ENCODE data around the gene NAP1L5. TPM values are rescaled to one million over a fixed set of nuclear protein-coding genes. Genes with fewer than 3 reads are reported as not detected.

Gene NAP1L5, protein sequence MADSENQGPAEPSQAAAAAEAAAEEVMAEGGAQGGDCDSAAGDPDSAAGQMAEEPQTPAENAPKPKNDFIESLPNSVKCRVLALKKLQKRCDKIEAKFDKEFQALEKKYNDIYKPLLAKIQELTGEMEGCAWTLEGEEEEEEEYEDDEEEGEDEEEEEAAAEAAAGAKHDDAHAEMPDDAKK
- 5.5 and 10.4 TPM in 2 replicates for total RNA-seq

DNA sequence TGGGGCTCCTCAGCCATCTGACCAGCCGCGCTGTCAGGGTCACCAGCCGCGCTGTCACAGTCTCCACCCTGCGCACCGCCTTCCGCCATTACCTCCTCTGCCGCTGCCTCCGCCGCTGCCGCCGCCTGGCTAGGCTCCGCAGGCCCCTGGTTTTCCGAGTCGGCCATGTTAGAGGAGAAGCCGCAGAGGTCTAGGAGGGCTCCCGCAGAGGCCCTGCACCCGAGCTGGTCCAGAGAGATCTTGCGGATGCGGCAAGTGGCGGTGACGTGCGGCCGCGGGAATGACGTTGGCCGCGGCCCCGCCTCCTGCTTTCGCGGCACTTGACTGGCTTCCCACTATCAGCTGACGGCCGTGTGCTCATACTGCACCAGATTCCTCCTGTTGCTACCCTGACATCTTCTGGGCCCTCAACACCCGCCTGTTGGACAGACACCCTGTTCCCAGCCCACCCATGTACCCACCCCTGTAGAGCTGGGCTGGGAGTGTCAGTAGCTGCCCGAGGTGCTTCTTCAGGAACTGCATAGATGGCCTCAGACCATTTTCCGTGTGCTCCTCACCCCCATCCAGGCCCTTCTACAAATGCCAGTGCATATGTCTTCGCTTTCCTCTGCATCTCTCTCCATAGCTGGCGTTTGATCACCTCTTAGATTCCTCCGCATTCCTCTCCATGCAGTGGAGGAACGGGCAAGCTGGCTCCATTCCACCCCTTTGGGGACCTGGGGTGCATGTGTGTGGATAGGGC lies at the start of gene NAP1L5:
TSS of gene NAP1L5 (minus strand) at position 242 of the 742 bp plus-strand sequence. CDS start at position 167, 75 bp downstream.
- peak; percentile 88 for DNase-seq (ENCODE audit: low read depth)
- TF ChIP-seq, protein P1, sequence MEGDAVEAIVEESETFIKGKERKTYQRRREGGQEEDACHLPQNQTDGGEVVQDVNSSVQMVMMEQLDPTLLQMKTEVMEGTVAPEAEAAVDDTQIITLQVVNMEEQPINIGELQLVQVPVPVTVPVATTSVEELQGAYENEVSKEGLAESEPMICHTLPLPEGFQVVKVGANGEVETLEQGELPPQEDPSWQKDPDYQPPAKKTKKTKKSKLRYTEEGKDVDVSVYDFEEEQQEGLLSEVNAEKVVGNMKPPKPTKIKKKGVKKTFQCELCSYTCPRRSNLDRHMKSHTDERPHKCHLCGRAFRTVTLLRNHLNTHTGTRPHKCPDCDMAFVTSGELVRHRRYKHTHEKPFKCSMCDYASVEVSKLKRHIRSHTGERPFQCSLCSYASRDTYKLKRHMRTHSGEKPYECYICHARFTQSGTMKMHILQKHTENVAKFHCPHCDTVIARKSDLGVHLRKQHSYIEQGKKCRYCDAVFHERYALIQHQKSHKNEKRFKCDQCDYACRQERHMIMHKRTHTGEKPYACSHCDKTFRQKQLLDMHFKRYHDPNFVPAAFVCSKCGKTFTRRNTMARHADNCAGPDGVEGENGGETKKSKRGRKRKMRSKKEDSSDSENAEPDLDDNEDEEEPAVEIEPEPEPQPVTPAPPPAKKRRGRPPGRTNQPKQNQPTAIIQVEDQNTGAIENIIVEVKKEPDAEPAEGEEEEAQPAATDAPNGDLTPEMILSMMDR (IDR thresholded peaks at IDR 0.05; ENCODE audit: insufficient read depth, low read depth, low read length), result no peak

DNA sequence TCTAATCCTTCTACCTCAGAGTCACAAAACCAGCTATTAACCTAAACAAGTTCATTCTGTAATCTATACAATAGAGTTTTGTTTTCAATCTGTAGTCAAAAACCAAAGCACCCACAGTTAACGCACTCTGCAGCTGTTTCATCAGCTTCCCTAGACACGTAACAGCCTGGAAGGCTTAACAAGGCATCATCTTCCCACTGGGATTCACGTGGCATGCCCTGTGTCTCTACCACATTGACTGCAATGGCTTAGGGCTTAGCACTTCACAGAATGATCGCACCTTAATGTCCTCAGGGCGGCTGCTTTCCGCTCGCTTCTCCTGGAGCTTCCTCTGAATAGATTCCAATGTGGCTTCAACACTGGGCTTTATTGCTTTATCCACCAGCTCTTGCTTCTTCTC lies 49.7 kb upstream of the NAP1L5 start:
- no peak for DNase-seq (ENCODE audit: low read depth)
- H3K4me3 ChIP-seq (ENCODE audit: low read depth, low read length), result no peak overlapping the region
- TF ChIP-seq, protein P1 (IDR thresholded peaks at IDR 0.05; ENCODE audit: insufficient read depth, low read depth, low read length), result no peak

More for the DNA sequence above, at the start of gene NAP1L5:
- H3K4me3 ChIP-seq (ENCODE audit: low read depth, low read length), result peak within 1 kb of the TSS; percentile 71

DNA sequence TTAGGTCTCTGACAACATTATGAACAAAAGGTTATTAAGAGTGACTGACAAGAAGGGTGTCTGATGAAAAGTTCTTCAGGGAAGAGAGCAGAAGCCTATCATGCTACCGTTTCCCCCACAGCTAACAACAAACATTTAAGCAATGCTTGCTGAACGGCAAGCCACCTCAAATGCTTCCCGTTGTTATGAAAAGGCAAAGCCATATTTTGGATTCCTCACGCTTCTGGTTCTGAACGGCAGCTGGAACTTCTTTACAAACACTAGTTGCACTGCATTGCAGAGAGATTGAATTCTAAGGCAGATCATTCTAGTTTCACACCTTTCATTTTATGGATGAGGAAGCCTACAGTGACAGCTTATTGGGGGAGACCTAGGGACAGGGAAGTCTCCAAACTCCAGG lies 48.6 kb upstream of the NAP1L5 start:
- TF ChIP-seq, protein P1 (IDR thresholded peaks at IDR 0.05; ENCODE audit: insufficient read depth, low read depth, low read length), result no peak
- no peak overlapping the region for H3K4me3 ChIP-seq (ENCODE audit: low read depth, low read length)
- DNase-seq (ENCODE audit: low read depth), result no peak

DNA sequence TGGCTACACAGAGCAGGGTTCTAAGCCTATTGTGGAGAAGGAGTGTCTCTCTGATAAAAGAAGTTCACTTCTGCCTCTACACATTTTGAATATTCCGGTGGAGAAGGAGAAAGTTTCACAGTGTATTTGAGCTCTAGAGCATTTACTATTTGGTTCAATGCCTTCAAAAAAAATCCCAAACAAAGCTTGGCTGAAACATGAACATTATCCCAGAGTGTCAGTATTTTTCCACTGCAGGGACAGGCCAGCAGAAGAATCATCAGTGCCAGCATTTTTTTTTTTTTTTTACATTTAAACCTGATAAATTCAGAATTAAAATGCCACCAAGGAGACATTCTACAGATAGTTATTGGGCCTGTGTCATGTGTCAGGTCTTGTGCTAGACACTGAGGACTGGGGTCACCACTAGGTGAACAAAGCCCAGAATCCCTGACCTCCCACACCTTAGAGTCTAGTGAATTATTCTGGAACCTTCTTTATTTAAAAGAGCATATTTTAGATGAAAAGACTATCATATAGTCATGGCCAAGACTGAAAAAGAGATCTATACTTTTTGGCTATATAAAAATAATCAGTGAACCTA lies 48.0 kb upstream of the NAP1L5 start:
- TF ChIP-seq, protein P1 (IDR thresholded peaks at IDR 0.05; ENCODE audit: insufficient read depth, low read depth, low read length), result no peak
- no peak overlapping the region for H3K4me3 ChIP-seq (ENCODE audit: low read depth, low read length)
- DNase-seq (ENCODE audit: low read depth), result no peak

DNA sequence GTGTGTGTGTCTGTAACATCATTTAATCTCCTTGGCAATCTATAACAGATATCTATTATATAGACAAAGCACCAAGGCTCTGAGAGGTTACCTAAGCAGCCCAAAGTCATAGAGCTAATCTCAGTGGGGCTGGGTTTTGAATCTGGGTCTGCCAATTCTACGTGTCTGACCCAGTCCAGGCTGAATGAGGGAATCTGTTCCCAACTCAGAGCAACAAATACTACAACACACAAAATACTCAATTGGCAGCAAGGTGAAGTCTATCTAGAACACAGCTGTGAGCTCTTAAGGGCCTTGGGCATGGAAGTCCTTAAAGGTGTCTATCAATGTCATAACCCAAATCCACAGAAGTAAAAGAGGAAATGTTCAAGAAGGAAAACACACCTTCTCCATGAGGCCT lies 47.5 kb upstream of the NAP1L5 start:
- TF ChIP-seq, protein P1 (IDR thresholded peaks at IDR 0.05; ENCODE audit: insufficient read depth, low read depth, low read length), result no peak
- no peak overlapping the region for H3K4me3 ChIP-seq (ENCODE audit: low read depth, low read length)
- DNase-seq (ENCODE audit: low read depth), result no peak

DNA sequence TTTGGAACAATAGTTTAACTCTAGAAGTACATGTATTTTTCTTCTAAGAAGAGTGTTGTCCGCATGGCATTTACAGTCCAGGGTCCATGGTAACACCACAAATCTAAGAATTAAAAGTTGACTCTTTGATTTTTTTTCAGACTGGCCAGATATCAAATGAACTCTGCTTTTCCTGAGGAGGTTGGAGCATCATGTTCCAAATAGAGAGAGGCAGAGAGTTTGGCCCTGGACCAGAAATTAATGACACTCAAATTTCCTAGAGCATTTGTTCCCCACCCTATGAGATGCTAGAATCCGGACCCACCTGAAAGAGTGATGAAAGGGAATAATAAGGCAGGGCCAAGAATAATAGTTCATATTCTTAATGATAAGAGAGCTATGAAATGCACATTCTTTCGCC lies 47.0 kb upstream of the NAP1L5 start:
- no peak overlapping the region for H3K4me3 ChIP-seq (ENCODE audit: low read depth, low read length)
- TF ChIP-seq, protein P1 (IDR thresholded peaks at IDR 0.05; ENCODE audit: insufficient read depth, low read depth, low read length), result no peak
- DNase-seq (ENCODE audit: low read depth), result no peak

Data from fibroblast of villous mesenchyme (primary cell).